GM12892 (cell line): Measurements from ENCODE around the gene THAP12.

Source experiments
- POLR2A ChIP-seq: IDR thresholded peaks from 2 replicates; pipeline ENCODE4 v1.6.1; 2011; ENCODE audit warnings: low read depth, low read length, control low read depth
- POLR2AphosphoS5 ChIP-seq: IDR thresholded peaks from 2 replicates; pipeline ENCODE4 v1.6.1; 2011; ENCODE audit warnings: low read depth, low read length, control low read depth
- TAF1 ChIP-seq: IDR thresholded peaks from 2 replicates; pipeline ENCODE4 v1.6.1; 2011; ENCODE audit warnings: low read depth, mild to moderate bottlenecking, control low read depth, low read length, borderline replicate concordance

GRCh38 chr11:76424379-76424778 lies 43.4 kb upstream of the THAP12 start:
- TF ChIP-seq POLR2A, result no peak
- no peak for TF ChIP-seq POLR2AphosphoS5
- TF ChIP-seq TAF1, result no peak
